H1 (cell line): ENCODE results near the gene USP53. TPM values are rescaled to one million over a fixed set of nuclear protein-coding genes. Genes with fewer than 3 reads are reported as not detected.

Source experiments
- CTCF ChIA-PET: fragments of 300-600 bp; sonication (Branson Sonifier 250); formaldehyde crosslinking; loops from one replicate; lab custom pipeline; 2021; ENCODE audit not compliant: partially characterized antibody; lab: Charles Lee
- POLR2A ChIA-PET: fragments of 300-600 bp; sonication (Branson Sonifier 250); formaldehyde crosslinking; loops from one replicate; lab custom pipeline; 2021; ENCODE audit warnings: inconsistent platforms; ENCODE audit not compliant: partially characterized antibody; lab: Charles Lee
- DNase-seq, 2 experiments: peaks; one replicate each; pipeline versions ENCODE4 v3.0.0 to v3.0.0-alpha.2; 2010 to 2022; ENCODE audit warnings: low spot score in 2 of 2, low read depth in 1 of 2, mixed read lengths in 1 of 2
- FAIRE-seq: peaks from 2 replicates; lab custom pipeline; 2011; peaks lifted over from hg19 to GRCh38; lab: Jason Lieb, UNC
- H2AFZ ChIP-seq: 2 replicates; pipeline ENCODE4 v1.8.1; 2012; ENCODE audit warnings: low read length, inconsistent platforms
- H2AK5ac ChIP-seq: 2 replicates; pipeline ENCODE4 v1.6.1; 2013; ENCODE audit warnings: low read depth, low read length
- H2BK120ac ChIP-seq: replicated peaks from 2 replicates; pipeline ENCODE3; 2013; ENCODE audit warnings: low read depth, low read length, inconsistent platforms
- H2BK12ac ChIP-seq: 2 replicates; pipeline ENCODE4 v1.6.1; 2013; ENCODE audit warnings: low read depth, low read length
- H2BK15ac ChIP-seq: 2 replicates; pipeline ENCODE4 v1.6.1; 2013; ENCODE audit warnings: low read length
- H2BK20ac ChIP-seq: 2 replicates; pipeline ENCODE4 v1.6.1; 2013; ENCODE audit warnings: low read length
- H2BK5ac ChIP-seq: 2 replicates; pipeline ENCODE4 v1.6.1; 2013; ENCODE audit warnings: low read depth, low read length
- H3K14ac ChIP-seq: 2 replicates; pipeline ENCODE4 v1.6.1; 2013; ENCODE audit warnings: inconsistent platforms; ENCODE audit not compliant: insufficient read length
- H3K18ac ChIP-seq: 2 replicates; pipeline ENCODE4 v1.6.1; 2013; ENCODE audit warnings: low read length; ENCODE audit errors: extremely low read depth
- H3K23ac ChIP-seq: 2 replicates; pipeline ENCODE4 v1.6.1; 2013; ENCODE audit warnings: inconsistent platforms; ENCODE audit not compliant: insufficient read length
- H3K23me2 ChIP-seq: 2 replicates; pipeline ENCODE4 v1.6.1; 2013; ENCODE audit warnings: low read depth, low read length
- H3K27ac ChIP-seq: 2 replicates; pipeline ENCODE4 v1.6.1; 2011; ENCODE audit warnings: low read depth, low read length, inconsistent platforms
- H3K27me3 ChIP-seq, 4 experiments: replicated peaks in 1 of 4; 1 replicate in 1 of 4; 2 replicates in 3 of 4; pipeline versions ENCODE4 v1.6.1 to v1.8.1; 2011 to 2013; ENCODE audit warnings: low read length in 3 of 4, mild to moderate bottlenecking in 3 of 4, inconsistent platforms in 2 of 4, mixed read lengths in 2 of 4, moderate library complexity in 1 of 4; ENCODE audit not compliant: control insufficient read depth in 3 of 4, insufficient read depth in 3 of 4; ENCODE audit errors: extremely low read depth in 1 of 4
- H3K36me3 ChIP-seq, 4 experiments: 2 replicates each; pipeline versions ENCODE4 v1.6.1 to v1.8.1; 2011 to 2013; ENCODE audit warnings: mild to moderate bottlenecking in 4 of 4, low read length in 3 of 4, moderate library complexity in 2 of 4, control low read depth in 1 of 4, inconsistent platforms in 1 of 4; ENCODE audit not compliant: insufficient read depth in 4 of 4, control insufficient read depth in 2 of 4
- H3K4ac ChIP-seq: replicated peaks from 2 replicates; pipeline ENCODE3; 2013; ENCODE audit warnings: low read length, low read depth, mixed read lengths, inconsistent platforms; ENCODE audit not compliant: insufficient read length
- H3K4me1 ChIP-seq, 4 experiments: replicated peaks in 1 of 4; 1 replicate in 1 of 4; 2 replicates in 3 of 4; pipeline versions ENCODE4 v1.6.1 to v1.8.1; 2011 to 2013; ENCODE audit warnings: low read length in 3 of 4, inconsistent platforms in 2 of 4, mixed read lengths in 1 of 4; ENCODE audit not compliant: insufficient read depth in 4 of 4, control insufficient read depth in 3 of 4
- H3K4me2 ChIP-seq, 2 experiments: 2 replicates each; pipeline versions ENCODE4 v1.6.1 to v1.8.1; 2011 to 2013; ENCODE audit warnings: low read depth in 2 of 2, low read length in 2 of 2, control low read depth in 1 of 2, inconsistent platforms in 1 of 2, mild to moderate bottlenecking in 1 of 2; ENCODE audit not compliant: insufficient read depth in 1 of 2
- H3K4me3 ChIP-seq, 4 experiments: fragments of 200-600, 300-600 bp in 1 of 4; sonication (generic), shearing (Covaris generic), sonication (Bioruptor Twin) in 1 of 4; 2 replicates each; pipeline versions ENCODE4 v1.5.1 to v1.8.1; 2011 to 2016; ENCODE audit warnings: low read length in 4 of 4, low read depth in 3 of 4, control low read depth in 2 of 4, inconsistent platforms in 2 of 4, mild to moderate bottlenecking in 2 of 4, mixed read lengths in 1 of 4, moderate library complexity in 1 of 4; ENCODE audit not compliant: insufficient read depth in 2 of 4; ENCODE audit errors: extremely low read depth in 1 of 4
- H3K56ac ChIP-seq: replicated peaks from 2 replicates; pipeline ENCODE3; 2013; ENCODE audit warnings: low read depth, mild to moderate bottlenecking, mixed read lengths, low read length, inconsistent platforms; ENCODE audit not compliant: insufficient read length
- H3K79me1 ChIP-seq: 2 replicates; pipeline ENCODE4 v1.6.1; 2013; ENCODE audit warnings: low read depth, low read length, control low read depth
- H3K79me2 ChIP-seq, 2 experiments: 2 replicates each; pipeline versions ENCODE4 v1.6.1 to v1.8.1; 2012 to 2013; ENCODE audit warnings: low read length in 2 of 2, mild to moderate bottlenecking in 2 of 2, inconsistent platforms in 1 of 2; ENCODE audit not compliant: insufficient read depth in 2 of 2, control insufficient read depth in 1 of 2
- H3K9ac ChIP-seq, 4 experiments: replicated peaks in 1 of 4; 1 replicate in 1 of 4; 2 replicates in 3 of 4; pipeline versions ENCODE4 v1.6.1 to v1.8.1; 2011 to 2013; ENCODE audit warnings: low read depth in 3 of 4, low read length in 3 of 4, control low read depth in 2 of 4, mild to moderate bottlenecking in 2 of 4, moderate library complexity in 2 of 4, inconsistent platforms in 1 of 4; ENCODE audit errors: extremely low read depth in 1 of 4
- H3K9me3 ChIP-seq, 2 experiments: 2 replicates each; pipeline versions ENCODE4 v1.6.1 to v1.8.1; 2012 to 2013; ENCODE audit warnings: mild to moderate bottlenecking in 2 of 2, moderate library complexity in 2 of 2, control low read depth in 1 of 2, inconsistent platforms in 1 of 2, low read depth in 1 of 2, low read length in 1 of 2, mixed read lengths in 1 of 2; ENCODE audit not compliant: insufficient read depth in 2 of 2
- H4K20me1 ChIP-seq, 2 experiments: replicated peaks in 1 of 2; 2 replicates each; pipeline versions ENCODE3 to v1.8.1; 2011 to 2013; ENCODE audit warnings: inconsistent platforms in 2 of 2, low read length in 2 of 2, mild to moderate bottlenecking in 1 of 2; ENCODE audit not compliant: insufficient read depth in 2 of 2, control insufficient read depth in 1 of 2
- H4K5ac ChIP-seq: 2 replicates; pipeline ENCODE4 v1.6.1; 2013; ENCODE audit warnings: low read length, low read depth, mixed read lengths, inconsistent platforms; ENCODE audit not compliant: insufficient read length
- H4K8ac ChIP-seq: 2 replicates; pipeline ENCODE4 v1.8.0; 2013; ENCODE audit warnings: mild to moderate bottlenecking, moderate library complexity, low read length, inconsistent platforms; ENCODE audit not compliant: insufficient read depth; ENCODE audit errors: extremely low read depth
- H4K91ac ChIP-seq: replicated peaks from 2 replicates; pipeline ENCODE3; 2013; ENCODE audit warnings: low read length, mixed read lengths, inconsistent platforms; ENCODE audit not compliant: insufficient read length
- CHD2 ChIP-seq: IDR thresholded peaks from 2 replicates; pipeline ENCODE4 v1.6.1; 2012; ENCODE audit warnings: low read length, improper control_type of control experiment
- CREB1 ChIP-seq: IDR thresholded peaks from 2 replicates; pipeline ENCODE4 v1.6.1; 2012; ENCODE audit warnings: inconsistent platforms
- GTF2F1 ChIP-seq: IDR thresholded peaks from 2 replicates; pipeline ENCODE4 v1.6.1; 2012; ENCODE audit warnings: low read depth, low read length, improper control_type of control experiment, borderline replicate concordance
- JUN ChIP-seq: IDR thresholded peaks from 2 replicates; pipeline ENCODE4 v1.6.1; 2011; ENCODE audit warnings: low read depth, mild to moderate bottlenecking, improper control_type of control experiment, low read length
- KDM4A ChIP-seq: IDR thresholded peaks from one replicate; pipeline ENCODE4 v1.7.1; 2012; ENCODE audit warnings: low read depth, mild to moderate bottlenecking, moderate library complexity, low read length, inconsistent platforms; ENCODE audit not compliant: severe bottlenecking
- MAFK ChIP-seq: IDR thresholded peaks from 2 replicates; pipeline ENCODE4 v1.6.1; 2012; ENCODE audit warnings: low read depth, mild to moderate bottlenecking, improper control_type of control experiment, low read length
- RBBP5 ChIP-seq: IDR thresholded peaks from 2 replicates; pipeline ENCODE4 v1.7.1; 2012; ENCODE audit warnings: low read depth, mild to moderate bottlenecking, inconsistent platforms, low read length, moderate library complexity, borderline replicate concordance
- TBP ChIP-seq: IDR thresholded peaks from 2 replicates; pipeline ENCODE4 v1.6.1; 2011; ENCODE audit warnings: low read depth, low read length, improper control_type of control experiment
- WGBS, 2 experiments: shearing (Covaris generic) in 1 of 2; methylation state at CpG; one replicate each; pipeline versions ENCODE4 v1.1.6 to v1.1.7; 2013 to 2015; ENCODE audit warnings: low lambda C conversion rate in 2 of 2, mixed read lengths in 2 of 2, inconsistent platforms in 1 of 2, low coverage in 1 of 2, missing lambda C conversion rate in 1 of 2; ENCODE audit not compliant: insufficient replicate concordance in 2 of 2, insufficient coverage in 1 of 2, insufficient read length in 1 of 2; ENCODE audit errors: extremely low coverage in 1 of 2, missing lambda C conversion rate in 1 of 2; 5-methylcytosine and 5-hydroxymethylcytosine counted together
- polyA plus RNA-seq, 7 experiments: library from polyadenylated mRNA; depleted of rRNA in 3 of 7; stranded (reverse) in 5 of 7; unstranded in 2 of 7; fragments of >200 nt in 5 of 7; fragments of 200-250 nt in 2 of 7; gene quantifications; 1 replicate in 5 of 7; 2 replicates in 1 of 7; 4 replicates in 1 of 7; pipeline versions ENCODE4 v1.2.1 to v1.2.3, GENCODE V29; 2011 to 2013; ENCODE audit warnings: missing spikeins in 2 of 7, mixed read lengths in 2 of 7
- total RNA-seq: library from RNA; stranded (reverse); fragmentation: NEBNext Ultra II Directional; extraction: Animal tissue kit (Norgen Biotek cat#: 25700); gene quantifications from 2 replicates; pipeline ENCODE4 v1.2.1, GENCODE V29; 2021

USP53 gene
- total and polyA plus RNA-seq, 2 of the 8 experiments (the other 6 are each of a cell fraction or from before 2014, with no cell fraction given): 2.9 to 14.9 TPM

DNA sequence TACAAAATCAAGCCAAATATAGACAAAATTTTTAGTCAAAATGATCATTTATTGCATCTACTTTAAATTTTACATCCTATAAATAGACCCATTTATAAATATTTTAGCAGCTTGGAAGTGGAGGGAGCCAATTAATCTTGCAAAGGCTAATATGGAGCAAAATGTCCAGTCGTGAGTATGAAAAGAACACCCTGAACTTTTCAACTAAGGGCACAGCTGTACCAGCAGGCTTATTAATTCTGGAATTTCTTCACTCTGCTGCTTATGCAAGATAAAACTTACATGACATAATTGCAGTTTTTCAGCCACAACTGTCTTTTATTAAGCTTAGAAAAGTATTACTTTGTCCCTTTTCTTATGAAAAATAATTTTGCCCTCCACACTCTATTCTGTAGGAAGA, 22.9 kb upstream of the USP53 start:
- FAIRE-seq (no peak), DNase-seq (no peak)
- Histone ChIP-seq H3K4me1 (no peaks in the 10 kb centered on the region), H3K79me1 (no peaks in the 10 kb centered on the region), H3K4me3 (no peak overlapping the region), H2BK120ac (no peak overlapping the region), H2BK5ac (no peak overlapping the region), H3K27me3 (no peaks in the 10 kb centered on the region), H2BK12ac (no peak overlapping the region), H3K4ac (no peak overlapping the region), H2BK20ac (no peak overlapping the region), H3K56ac (no peak overlapping the region), H3K14ac (no peak overlapping the region), H4K5ac (no peak overlapping the region), H2AK5ac (no peak overlapping the region), H3K36me3 (no peaks in the 10 kb centered on the region), H3K9me3 (no peaks in the 10 kb centered on the region), H3K4me2 (no peak overlapping the region), H2AFZ (no peak overlapping the region), H3K9ac (no peak overlapping the region), H3K23ac (no peak overlapping the region), H4K20me1 (no peaks in the 10 kb centered on the region), H3K18ac (no peak overlapping the region), H3K23me2 (no peaks in the 10 kb centered on the region), H4K8ac (no peak overlapping the region), H4K91ac (no peak overlapping the region), H3K27ac (no peak overlapping the region), H2BK15ac (no peak overlapping the region), H3K79me2 (no peaks in the 10 kb centered on the region)
- CTCF ChIA-PET: interaction anchor here (0.6 to 1.0 kb wide), 3 partner anchors 16 to 132 kb away, joined by 3 to 4 read pairs (median 4); no protein-coding TSS in a partner anchor
- 80% methylated on average over 1 of the region's 1 CpG; no CpG with 5 or more reads in 1 of the 2 experiments for WGBS, 2 experiments
- TF ChIP-seq TBP: no peak
- TF ChIP-seq CHD2: no peak
- no peak for TF ChIP-seq CREB1
- TF ChIP-seq GTF2F1: no peak
- no peak for TF ChIP-seq KDM4A
- no peak for TF ChIP-seq RBBP5
- no peak for TF ChIP-seq JUN
- TF ChIP-seq MAFK: no peak
- POLR2A ChIA-PET: interaction anchor here (1.0 kb wide), 1 partner anchor 22 kb away, joined by 5 read pairs; the partner anchor contains the start of gene USP53
